IMR-90 (cell line): ENCODE data around the gene GSTA2. TPM values are rescaled to one million over a fixed set of nuclear protein-coding genes. Genes with fewer than 3 reads are reported as not detected.

Experiments used
- ATAC-seq: fragments of 200-7000 bp; cut with Tn5 transposase; 2 replicates; pipeline ENCODE4 v1.9.1; 2020; ENCODE audit warnings: low read depth, mild to moderate bottlenecking, moderate library complexity
- BruUV-seq: library from RNA; stranded (reverse); fragments of 400-500 nt; replicated peaks from 2 replicates; lab custom pipeline; 2021; lab: Mats Ljungman, UMichigan
- CTCF ChIA-PET: fragments of 300-600 bp; formaldehyde crosslinking; extraction: SDS; loops from one replicate; lab custom pipeline; 2021; ENCODE audit warnings: antibody characterized with exemption; lab: Yijun Ruan, JAX
- POLR2A ChIA-PET: fragments of 300-600 bp; sonication (Branson Sonifier 250); formaldehyde crosslinking; loops from one replicate; lab custom pipeline; 2022; ENCODE audit warnings: antibody characterized with exemption; ENCODE audit not compliant: unreplicated experiment; lab: Charles Lee
- DNase-seq: peaks from one replicate; pipeline ENCODE4 v3.0.0; 2013
- H2AFZ ChIP-seq: replicated peaks from 2 replicates; pipeline ENCODE3; 2013; ENCODE audit warnings: low read length, mild to moderate bottlenecking; ENCODE audit not compliant: poor library complexity
- H2AK5ac ChIP-seq: 2 replicates; pipeline ENCODE4 v1.6.1; 2013; ENCODE audit warnings: low read depth, low read length, inconsistent platforms
- H2AK9ac ChIP-seq: replicated peaks from 2 replicates; pipeline ENCODE3; 2013; ENCODE audit warnings: mild to moderate bottlenecking, low read depth, low read length, moderate library complexity; ENCODE audit not compliant: poor library complexity
- H2BK120ac ChIP-seq: 2 replicates; pipeline ENCODE4 v1.6.1; 2013; ENCODE audit warnings: low read depth, low read length, inconsistent platforms
- H2BK15ac ChIP-seq: 3 replicates; pipeline ENCODE4 v1.6.1; 2013; ENCODE audit warnings: low read depth, low read length, inconsistent platforms
- H2BK20ac ChIP-seq: 2 replicates; pipeline ENCODE4 v1.6.1; 2013; ENCODE audit warnings: low read depth, mild to moderate bottlenecking, inconsistent platforms, low read length, moderate library complexity
- H2BK5ac ChIP-seq: 2 replicates; pipeline ENCODE4 v1.6.1; 2013; ENCODE audit warnings: mild to moderate bottlenecking, low read depth, low read length, inconsistent platforms; ENCODE audit not compliant: poor library complexity, severe bottlenecking
- H3K14ac ChIP-seq: replicated peaks from 2 replicates; pipeline ENCODE4 v1.6.1; 2013; ENCODE audit warnings: low read depth, low read length, inconsistent platforms
- H3K18ac ChIP-seq: 2 replicates; pipeline ENCODE4 v1.6.1; 2013; ENCODE audit warnings: low read depth, low read length, control low read depth
- H3K23ac ChIP-seq: 2 replicates; pipeline ENCODE4 v1.6.1; 2013; ENCODE audit warnings: low read depth, low read length, inconsistent platforms
- H3K27ac ChIP-seq: 2 replicates; pipeline ENCODE4 v1.5.1; 2013; ENCODE audit warnings: mild to moderate bottlenecking, control low read depth, low read length; ENCODE audit not compliant: insufficient read depth
- H3K27me3 ChIP-seq: 2 replicates; pipeline ENCODE4 v1.6.1; 2013; ENCODE audit warnings: low read length; ENCODE audit not compliant: control insufficient read depth, insufficient read depth
- H3K36me3 ChIP-seq: 2 replicates; pipeline ENCODE4 v1.6.1; 2013; ENCODE audit warnings: low read length, mixed read lengths; ENCODE audit not compliant: control insufficient read depth, insufficient read depth
- H3K4ac ChIP-seq: 2 replicates; pipeline ENCODE4 v1.6.1; 2013; ENCODE audit warnings: low read depth, low read length, inconsistent platforms
- H3K4me1 ChIP-seq: 2 replicates; pipeline ENCODE4 v1.6.1; 2013; ENCODE audit warnings: low read length, mixed read lengths; ENCODE audit not compliant: control insufficient read depth, insufficient read depth
- H3K4me2 ChIP-seq: 2 replicates; pipeline ENCODE4 v1.6.1; 2013; ENCODE audit warnings: low read depth, mild to moderate bottlenecking, control low read depth, low read length, moderate library complexity
- H3K4me3 ChIP-seq: 2 replicates; pipeline ENCODE4 v1.5.1; 2013; ENCODE audit warnings: low read depth, mild to moderate bottlenecking, control low read depth, low read length, moderate library complexity; ENCODE audit not compliant: insufficient read depth
- H3K56ac ChIP-seq: 2 replicates; pipeline ENCODE4 v1.6.1; 2013; ENCODE audit warnings: low read length, inconsistent platforms; ENCODE audit not compliant: insufficient read depth; ENCODE audit errors: extremely low read depth
- H3K79me1 ChIP-seq, 2 experiments: 2 replicates each; pipeline ENCODE4 v1.6.1; 2013; ENCODE audit warnings: low read length in 2 of 2, inconsistent platforms in 1 of 2, low read depth in 1 of 2
- H3K9ac ChIP-seq: 2 replicates; pipeline ENCODE4 v1.6.1; 2013; ENCODE audit warnings: low read depth, low read length, control low read depth
- H3K9me1 ChIP-seq: 2 replicates; pipeline ENCODE4 v1.6.1; 2013; ENCODE audit warnings: low read length, inconsistent platforms; ENCODE audit not compliant: insufficient read depth
- H3K9me3 ChIP-seq: 2 replicates; pipeline ENCODE4 v1.6.1; 2013; ENCODE audit warnings: low read length; ENCODE audit not compliant: control insufficient read depth, insufficient read depth
- H4K20me1 ChIP-seq: 2 replicates; pipeline ENCODE4 v1.6.1; 2013; ENCODE audit warnings: low read length, inconsistent platforms; ENCODE audit not compliant: insufficient read depth
- H4K5ac ChIP-seq: 2 replicates; pipeline ENCODE4 v1.6.1; 2013; ENCODE audit warnings: mild to moderate bottlenecking, low read depth, low read length, control low read depth
- H4K8ac ChIP-seq, 2 experiments: 2 replicates each; pipeline ENCODE4 v1.6.1; 2013; ENCODE audit warnings: low read depth in 2 of 2, low read length in 2 of 2, control low read depth in 1 of 2, inconsistent platforms in 1 of 2
- H4K91ac ChIP-seq: 2 replicates; pipeline ENCODE4 v1.6.1; 2013; ENCODE audit warnings: low read depth, low read length, inconsistent platforms; ENCODE audit not compliant: insufficient read depth
- BHLHE40 ChIP-seq: fragments of 150-350 bp; IDR thresholded peaks from 2 replicates; pipeline ENCODE4 v1.6.1; 2016; ENCODE audit warnings: mild to moderate bottlenecking, low read depth, low read length
- CEBPB ChIP-seq: IDR thresholded peaks from 2 replicates; pipeline ENCODE4 v1.6.1; 2012; ENCODE audit warnings: low read depth, low read length, improper control_type of control experiment
- CHD1 ChIP-seq: IDR thresholded peaks from 2 replicates; pipeline ENCODE4 v1.6.1; 2012; ENCODE audit warnings: low read depth, low read length, improper control_type of control experiment
- CTCF ChIP-seq: conservative IDR thresholded peaks from 2 replicates; pipeline ENCODE4 v1.5.1; 2012; ENCODE audit warnings: mild to moderate bottlenecking, low read depth, low read length, improper control_type of control experiment
- ELK1 ChIP-seq: fragments of 150-350 bp; IDR thresholded peaks from 2 replicates; pipeline ENCODE4 v1.6.1; 2016; ENCODE audit warnings: low read depth, mild to moderate bottlenecking, low read length, moderate library complexity, borderline replicate concordance
- FOS ChIP-seq: fragments of 150-350 bp; IDR thresholded peaks from 2 replicates; pipeline ENCODE4 v1.6.1; 2016; ENCODE audit warnings: low read depth, low read length
- MAFK ChIP-seq: IDR thresholded peaks from 2 replicates; pipeline ENCODE4 v1.6.1; 2012; ENCODE audit warnings: low read depth, low read length, improper control_type of control experiment
- MAZ ChIP-seq: IDR thresholded peaks from 2 replicates; pipeline ENCODE4 v1.6.1; 2012; ENCODE audit warnings: low read depth, mild to moderate bottlenecking, low read length, improper control_type of control experiment, moderate library complexity, borderline replicate concordance
- MXI1 ChIP-seq: IDR thresholded peaks from 2 replicates; pipeline ENCODE4 v1.6.1; 2012; ENCODE audit warnings: low read depth, mild to moderate bottlenecking, low read length, moderate library complexity, borderline replicate concordance
- NFE2L2 ChIP-seq: fragments of 150-350 bp; IDR thresholded peaks from 2 replicates; pipeline ENCODE4 v1.6.1; 2016; ENCODE audit warnings: low read depth, mild to moderate bottlenecking, low read length
- POLR2A ChIP-seq: IDR thresholded peaks from 2 replicates; pipeline ENCODE4 v1.6.1; 2012; ENCODE audit warnings: mild to moderate bottlenecking, low read depth, low read length
- RAD21 ChIP-seq: IDR thresholded peaks from 2 replicates; pipeline ENCODE4 v1.6.1; 2012; ENCODE audit warnings: low read length, improper control_type of control experiment
- RCOR1 ChIP-seq: IDR thresholded peaks from 2 replicates; pipeline ENCODE4 v1.6.1; 2012; ENCODE audit warnings: mild to moderate bottlenecking, low read length, improper control_type of control experiment; ENCODE audit not compliant: insufficient replicate concordance
- RFX5 ChIP-seq: IDR thresholded peaks from 2 replicates; pipeline ENCODE4 v1.8.0; 2012; ENCODE audit warnings: low read depth, mild to moderate bottlenecking, low read length, moderate library complexity
- SMC3 ChIP-seq: fragments of 150-350 bp; IDR thresholded peaks from 2 replicates; pipeline ENCODE4 v1.6.1; 2016; ENCODE audit warnings: low read depth, mild to moderate bottlenecking, antibody characterized with exemption, low read length, moderate library complexity
- USF2 ChIP-seq: fragments of 150-350 bp; IDR thresholded peaks from 2 replicates; pipeline ENCODE4 v1.6.1; 2017; ENCODE audit warnings: mild to moderate bottlenecking, antibody characterized with exemption, low read length, low read depth
- WGBS, 2 experiments: methylation state at CpG; one replicate each; pipeline versions ENCODE4 v1.1.5 to v1.1.7; 2013; ENCODE audit warnings: missing lambda C conversion rate in 2 of 2; ENCODE audit not compliant: insufficient read length in 1 of 2; ENCODE audit errors: extremely low coverage in 2 of 2; 5-methylcytosine and 5-hydroxymethylcytosine counted together
- dilution Hi-C: fragments of 300-500 bp; cut with HindIII; formaldehyde crosslinking; loops from one replicate; pipeline ENCODE4 v1.14.3; 2018; ENCODE audit warnings: low sequenced_read_pairs; ENCODE audit not compliant: unreplicated experiment
- in situ Hi-C: fragments of 300-500 bp; cut with MboI; formaldehyde crosslinking; loops from 3 replicates; pipeline ENCODE4 v1.14.3; 2019; ENCODE audit warnings: low sequenced_read_pairs, inconsistent platforms, mixed read lengths
- intact Hi-C: fragments of 100-400 bp; cut with micrococcal nuclease; formaldehyde crosslinking; loops from 2 replicates; pipeline ENCODE4 v1.10.0; 2022
- polyA plus RNA-seq, 3 experiments: library from polyadenylated mRNA; depleted of rRNA; stranded (reverse); fragments of >200 nt; gene quantifications; 2 replicates each; pipeline ENCODE4 v1.2.3, GENCODE V29; 2012; ENCODE audit warnings: low replicate concordance in 1 of 3
- total RNA-seq: library from RNA; depleted of rRNA; stranded (reverse); fragments of >200 nt; gene quantifications from 2 replicates; pipeline ENCODE4 v1.2.3, GENCODE V29; 2012

Gene GSTA2
- total and polyA plus RNA-seq, 2 of the 4 experiments (the other 2 are of a cell fraction) = not detected

DNA sequence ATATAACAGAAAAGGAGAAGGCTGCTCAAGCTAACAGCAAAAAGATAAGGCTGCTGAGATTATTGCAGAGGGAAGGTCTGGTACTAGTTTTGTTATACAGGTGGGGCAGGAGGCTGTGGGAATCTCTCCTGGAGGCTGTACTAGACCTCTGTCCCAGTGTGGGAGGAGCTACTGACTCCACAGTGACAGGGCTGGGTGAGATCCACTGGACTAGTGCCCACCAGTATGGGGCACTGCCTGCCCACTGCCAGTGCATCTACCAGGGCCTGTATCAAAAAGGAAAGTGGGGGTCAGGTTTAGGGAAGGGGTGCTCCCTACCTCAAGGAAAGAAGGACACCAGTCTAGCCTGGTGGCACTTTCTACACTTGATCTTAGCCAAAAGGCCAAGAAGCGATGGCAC, 30.1 kb downstream of the GSTA2 start:
- Histone ChIP-seq H4K8ac (no peak overlapping the region), H3K56ac (no peak overlapping the region), H3K27me3 (peaks cover 11% of the 10 kb centered on the region), H3K4me2 (no peak overlapping the region), H2BK120ac (no peak overlapping the region), H4K91ac (no peak overlapping the region), H3K9ac (no peak overlapping the region), H3K9me1 (no peaks in the 10 kb centered on the region; the same call in 1 of the 2 replicates), H2AK5ac (no peak overlapping the region), H3K14ac (no peak overlapping the region), H3K4me3 (no peak overlapping the region), H3K9me3 (no peaks in the 10 kb centered on the region), H3K18ac (no peak overlapping the region), H2AK9ac (no peak overlapping the region), H2BK20ac (no peak overlapping the region), H3K23ac (no peak overlapping the region), H4K5ac (no peak overlapping the region), H2BK15ac (no peak overlapping the region), H3K36me3 (no peaks in the 10 kb centered on the region), H2BK5ac (no peak overlapping the region), H3K4ac (no peak overlapping the region), H3K79me1 (no peaks in the 10 kb centered on the region), H3K4me1 (no peaks in the 10 kb centered on the region), H3K27ac (no peak overlapping the region), H4K20me1 (no peaks in the 10 kb centered on the region), H2AFZ (no peak overlapping the region)
- DNase-seq = no peak
- no CpG with 5 or more reads among the region's 1 CpG for WGBS, 2 experiments
- TF ChIP-seq CHD1 (no peak), CEBPB (no peak), NFE2L2 (no peak), RAD21 (no peak), RFX5 (no peak), MXI1 (no peak), POLR2A (no peak), ELK1 (no peak), CTCF (no peak), MAZ (no peak), FOS (no peak), USF2 (no peak), SMC3 (no peak), BHLHE40 (no peak), MAFK (no peak), RCOR1 (no peak)
- in situ Hi-C loops (no loop called here), intact Hi-C loops (no loop called here), dilution Hi-C loops (no loop called here)
- ChIA-PET POLR2A (no interaction called here), CTCF (no interaction called here)
- no TSS peak for BruUV-seq
- no peak for ATAC-seq
